GM12891 (cell line): ENCODE measurements around the gene MDH1.
"Not testable (repeated sequence)": the region's sequence is repeated elsewhere in the genome, so short reads cannot be mapped to it uniquely, and the experiment has no call there.

ENCODE experiments used
- DNase-seq: peaks from one replicate; pipeline ENCODE4 v3.0.0; 2011; ENCODE audit warnings: low spot score; ENCODE audit not compliant: insufficient read length
- FAIRE-seq: peaks from 2 replicates; lab custom pipeline; 2011; peaks lifted over from hg19 to GRCh38; lab: Jason Lieb, UNC
- PAX5 ChIP-seq: IDR thresholded peaks from 2 replicates; pipeline ENCODE4 v1.6.1; 2011; ENCODE audit warnings: low read length, moderate library complexity, mild to moderate bottlenecking; ENCODE audit not compliant: insufficient read depth, severe bottlenecking
- POLR2A ChIP-seq: IDR thresholded peaks from 2 replicates; pipeline ENCODE4 v1.6.1; 2011; ENCODE audit warnings: low read depth, low read length, control low read depth
- POLR2AphosphoS5 ChIP-seq: IDR thresholded peaks from 2 replicates; pipeline ENCODE4 v1.6.1; 2011; ENCODE audit warnings: low read depth, low read length, control low read depth
- POU2F2 ChIP-seq: IDR thresholded peaks from 2 replicates; pipeline ENCODE4 v1.6.1; 2011; ENCODE audit warnings: low read depth, mild to moderate bottlenecking, control low read depth, low read length, moderate library complexity
- SPI1 ChIP-seq: IDR thresholded peaks from 2 replicates; pipeline ENCODE4 v1.6.1; 2011; ENCODE audit warnings: low read depth, low read length, control low read depth
- TAF1 ChIP-seq: IDR thresholded peaks from 2 replicates; pipeline ENCODE4 v1.6.1; 2011; ENCODE audit warnings: low read depth, low read length, control low read depth

Gene MDH1

DNA sequence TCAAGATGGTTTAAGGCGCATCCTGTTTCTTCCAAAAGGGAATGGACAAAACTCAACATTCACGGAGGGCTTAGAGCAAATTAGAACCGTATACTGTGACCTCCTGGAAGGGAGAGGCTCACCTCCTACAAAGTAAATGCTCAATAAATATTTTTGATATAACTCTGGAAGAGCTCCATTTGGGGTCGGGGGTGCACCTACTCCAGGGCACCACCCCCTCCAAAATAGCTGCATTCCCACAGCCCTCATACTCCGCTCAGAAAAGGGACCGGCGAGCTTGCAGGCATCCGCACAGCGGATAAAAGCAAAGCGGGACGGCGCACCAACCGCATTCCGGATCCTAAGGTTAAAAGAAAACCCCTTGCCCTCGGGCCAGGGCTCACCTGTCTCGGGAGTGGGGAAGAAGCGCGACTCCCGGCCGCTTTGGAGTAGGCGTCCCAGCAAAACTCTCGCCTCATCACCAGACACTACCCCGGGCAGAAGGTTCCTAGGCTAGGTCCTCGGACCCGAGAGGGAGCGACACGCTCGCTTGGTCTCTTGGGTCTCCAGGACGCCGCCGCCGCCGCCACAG is 864 bp upstream of the MDH1 start:
- no peak for DNase-seq
- FAIRE-seq = no peak
- TF ChIP-seq PAX5 (no peak), TAF1 (no peak), POU2F2 (no peak), POLR2AphosphoS5 (no peak), SPI1 (no peak), POLR2A (no peak)

DNA sequence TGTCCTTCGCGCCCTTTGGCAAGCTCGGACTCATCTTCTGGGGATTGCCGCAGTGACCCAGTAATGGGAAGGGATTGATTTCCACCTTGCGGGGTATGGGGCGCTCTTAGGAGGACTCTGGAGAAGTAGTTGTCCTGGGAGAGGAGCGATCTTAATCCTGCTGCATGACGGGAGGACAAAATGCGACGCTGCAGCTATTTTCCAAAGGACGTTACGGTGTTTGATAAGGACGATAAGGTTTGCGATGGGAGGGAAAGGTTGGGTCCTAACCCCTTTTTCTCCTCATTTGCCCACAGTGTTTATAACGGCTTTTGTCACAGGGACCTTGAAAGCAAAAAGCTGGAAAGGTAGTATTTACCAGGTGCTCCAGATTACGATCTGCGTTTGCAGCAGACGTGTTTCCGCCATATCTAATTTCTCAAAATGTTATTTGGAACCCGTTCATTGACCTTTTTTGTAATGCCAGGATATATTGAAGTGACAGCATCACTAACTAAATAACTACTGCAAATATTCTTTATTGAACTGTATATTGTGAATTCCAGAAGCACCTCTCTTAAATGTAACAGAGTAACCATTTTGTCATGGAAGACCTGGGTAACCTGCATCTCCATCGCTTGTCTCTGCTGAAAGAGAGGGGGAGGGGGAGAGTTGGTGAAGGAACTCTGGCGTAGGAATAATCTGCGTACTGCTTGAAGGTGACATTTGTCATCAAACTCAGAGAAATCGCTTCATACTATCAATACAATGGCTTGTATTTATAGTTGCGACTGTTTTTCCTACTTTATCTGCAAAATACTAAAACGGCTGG is 590 bp downstream of the MDH1 start:
- TF ChIP-seq POLR2A (no peak), TAF1 (no peak), SPI1 (no peak), PAX5 (no peak)
- FAIRE-seq (no peak), DNase-seq (no peak)

DNA sequence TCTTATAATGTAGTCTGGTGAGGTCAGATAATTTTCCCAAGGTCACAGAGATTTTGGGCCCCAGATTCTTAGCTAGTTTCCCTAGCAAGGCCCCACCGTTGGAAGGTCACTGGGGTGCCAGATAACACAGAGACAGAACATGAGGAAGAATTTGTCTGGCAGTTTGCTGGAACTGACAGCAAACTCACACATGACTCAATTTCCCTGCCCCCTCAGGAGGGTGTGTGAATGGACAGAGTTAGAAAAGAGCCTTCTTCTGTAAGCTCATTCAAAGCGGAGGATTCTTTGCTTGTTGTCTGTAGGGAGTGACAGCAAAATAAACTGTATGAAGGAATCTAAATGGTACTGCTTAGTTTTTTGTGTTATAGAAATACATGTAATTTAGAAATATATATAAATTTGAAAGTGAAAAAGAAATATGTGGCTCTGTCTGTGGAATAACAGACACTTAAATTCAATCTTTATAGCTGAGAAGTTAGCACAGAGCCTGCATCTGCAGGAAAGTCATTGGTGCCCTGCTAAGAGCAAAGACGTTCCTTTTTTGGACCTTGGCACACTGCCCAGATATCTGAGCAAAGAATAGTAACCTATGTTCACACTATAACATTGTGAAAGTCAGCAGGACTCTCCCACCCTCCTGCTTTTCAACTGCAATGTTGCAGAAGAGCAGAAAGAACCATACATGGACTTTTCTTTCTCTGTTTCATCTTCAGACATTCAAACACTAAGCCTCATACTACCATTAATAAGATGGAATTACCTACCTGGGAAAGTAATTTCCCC is 2.1 kb downstream of the MDH1 start:
- no peak for TF ChIP-seq TAF1
- TF ChIP-seq POU2F2 = no peak
- FAIRE-seq = no peak
- no peak for DNase-seq

DNA sequence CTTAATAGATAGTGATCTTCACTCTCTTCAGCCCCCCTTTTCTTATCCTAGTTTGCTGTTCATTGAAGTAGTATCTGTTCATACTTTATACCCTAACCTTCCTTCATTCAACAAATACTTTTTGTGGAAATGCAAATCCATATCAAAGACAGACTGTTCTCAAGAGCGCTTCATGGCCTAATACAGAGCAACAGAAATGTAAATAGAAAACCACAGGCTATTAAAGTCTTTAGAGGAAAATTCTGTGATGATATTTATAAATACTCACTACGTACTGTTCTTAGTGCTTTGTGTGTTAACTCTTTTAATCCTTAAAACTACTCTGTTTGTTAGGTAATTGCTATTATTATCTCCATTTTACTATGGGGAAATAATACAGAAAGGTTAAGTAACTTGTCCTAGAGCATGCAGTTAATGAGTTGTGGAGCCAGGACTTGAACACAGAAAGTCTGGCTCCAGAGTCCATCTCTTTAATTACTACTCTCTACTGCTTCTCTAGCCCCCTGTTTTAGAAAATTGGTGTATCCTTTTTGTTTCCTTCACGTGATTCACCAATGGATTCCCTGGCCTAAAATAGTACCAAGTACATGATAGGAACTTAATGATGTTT is 2.9 kb downstream of the MDH1 start:
- DNase-seq = no peak
- FAIRE-seq = no peak
- TF ChIP-seq POLR2A = no peak
- no peak for TF ChIP-seq POLR2AphosphoS5
- TF ChIP-seq PAX5 = no peak
- no peak for TF ChIP-seq TAF1
- TF ChIP-seq POU2F2 = no peak
- no peak for TF ChIP-seq SPI1

DNA sequence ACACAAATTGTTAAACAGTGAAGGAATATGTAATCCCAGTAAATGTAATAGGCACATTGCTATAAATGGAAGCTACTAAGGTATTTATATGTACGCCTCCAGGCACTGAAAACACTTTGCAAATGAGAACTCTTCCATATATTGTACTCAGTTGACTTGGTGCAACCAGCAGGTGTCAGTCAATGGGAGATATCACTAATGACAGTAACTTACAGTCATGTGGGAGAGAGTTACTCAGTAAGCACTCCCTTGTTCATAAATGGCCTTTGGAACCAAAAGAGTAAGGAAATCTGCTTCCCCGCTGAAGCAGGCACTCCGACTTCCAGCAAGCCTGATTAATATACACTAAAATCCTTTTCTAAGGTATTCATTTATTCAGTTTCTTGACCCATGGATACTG is 5.9 kb downstream of the MDH1 start:
- FAIRE-seq (no peak), DNase-seq (no peak)
- no peak for TF ChIP-seq SPI1
- no peak for TF ChIP-seq PAX5
- TF ChIP-seq POU2F2 = no peak
- TF ChIP-seq POLR2AphosphoS5 = no peak
- TF ChIP-seq POLR2A = no peak
- TF ChIP-seq TAF1 = no peak

GRCh38 chr2:63596401-63596883 is 7.7 kb downstream of the MDH1 start:
- TF ChIP-seq POU2F2 = no peak
- TF ChIP-seq POLR2A = no peak
- TF ChIP-seq PAX5 = no peak
- TF ChIP-seq POLR2AphosphoS5 = no peak
- TF ChIP-seq TAF1 = no peak
- no peak for TF ChIP-seq SPI1
- FAIRE-seq = no peak
- DNase-seq = no peak

DNA sequence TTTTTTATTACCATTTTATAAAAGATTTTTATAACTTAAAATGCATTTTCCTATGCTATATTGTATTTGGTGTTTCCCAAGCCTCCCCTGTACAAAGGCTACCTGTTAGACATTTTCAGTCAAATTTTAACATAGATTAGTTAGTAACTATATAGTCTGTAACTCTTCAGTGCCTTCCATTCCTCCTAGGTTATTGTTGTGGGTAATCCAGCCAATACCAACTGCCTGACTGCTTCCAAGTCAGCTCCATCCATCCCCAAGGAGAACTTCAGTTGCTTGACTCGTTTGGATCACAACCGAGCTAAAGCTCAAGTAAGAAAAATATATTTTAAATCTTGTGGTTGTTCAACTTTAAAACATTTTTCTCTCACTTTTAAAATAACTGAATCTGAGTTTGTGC is 10.2 kb downstream of the MDH1 start:
- DNase-seq (no peak), FAIRE-seq (no peak)
- TF ChIP-seq POU2F2 = no peak
- TF ChIP-seq POLR2A = no peak

DNA sequence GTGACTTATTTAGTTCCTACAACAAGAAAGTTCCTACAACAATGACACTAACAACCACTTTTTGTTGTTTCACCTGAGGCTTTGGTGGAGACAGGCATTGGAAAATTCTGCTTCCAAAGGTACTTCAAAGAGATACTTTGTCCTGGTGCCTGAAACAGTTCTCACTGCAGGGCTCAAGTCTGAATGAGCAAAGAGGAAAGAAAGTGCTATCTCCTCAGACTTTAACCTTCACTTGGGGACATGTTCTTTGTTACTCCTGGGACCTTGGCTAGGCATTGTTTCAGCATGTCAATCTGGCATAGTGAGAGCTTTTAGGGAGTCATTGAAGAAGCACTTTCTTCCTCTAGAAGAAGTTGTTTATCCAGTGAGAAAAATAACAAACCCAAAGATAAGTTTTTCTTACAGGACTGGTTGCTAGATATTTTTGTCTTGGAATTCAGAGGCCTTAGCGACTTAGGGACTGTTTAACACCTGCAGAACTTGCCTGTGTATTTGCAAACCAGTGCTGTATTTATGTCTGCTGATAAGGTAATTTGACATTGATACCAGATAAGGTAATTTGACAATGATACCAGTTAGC is 12.2 kb downstream of the MDH1 start:
- TF ChIP-seq POU2F2 (no peak), PAX5 (no peak), SPI1 (no peak), POLR2A (no peak), POLR2AphosphoS5 (no peak), TAF1 (no peak)
- DNase-seq (no peak), FAIRE-seq (no peak)

DNA sequence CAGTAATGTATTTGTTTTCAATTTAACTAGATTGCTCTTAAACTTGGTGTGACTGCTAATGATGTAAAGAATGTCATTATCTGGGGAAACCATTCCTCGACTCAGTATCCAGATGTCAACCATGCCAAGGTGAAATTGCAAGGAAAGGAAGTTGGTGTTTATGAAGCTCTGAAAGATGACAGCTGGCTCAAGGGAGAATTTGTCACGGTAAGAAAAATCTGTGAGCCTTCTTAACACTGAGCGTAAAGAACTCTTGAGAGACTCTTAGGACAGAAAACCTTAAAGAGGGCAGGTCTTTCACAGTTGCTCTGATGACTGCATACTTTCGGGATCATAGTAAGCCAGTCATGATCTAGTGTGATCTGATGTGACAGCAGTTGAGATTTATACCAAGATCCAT is 15.9 kb downstream of the MDH1 start:
- TF ChIP-seq POLR2A = no peak
- TF ChIP-seq POU2F2 = no peak
- no peak for TF ChIP-seq POLR2AphosphoS5
- no peak for TF ChIP-seq PAX5
- no peak for TF ChIP-seq TAF1
- TF ChIP-seq SPI1 = no peak
- FAIRE-seq (no peak), DNase-seq (no peak)

DNA sequence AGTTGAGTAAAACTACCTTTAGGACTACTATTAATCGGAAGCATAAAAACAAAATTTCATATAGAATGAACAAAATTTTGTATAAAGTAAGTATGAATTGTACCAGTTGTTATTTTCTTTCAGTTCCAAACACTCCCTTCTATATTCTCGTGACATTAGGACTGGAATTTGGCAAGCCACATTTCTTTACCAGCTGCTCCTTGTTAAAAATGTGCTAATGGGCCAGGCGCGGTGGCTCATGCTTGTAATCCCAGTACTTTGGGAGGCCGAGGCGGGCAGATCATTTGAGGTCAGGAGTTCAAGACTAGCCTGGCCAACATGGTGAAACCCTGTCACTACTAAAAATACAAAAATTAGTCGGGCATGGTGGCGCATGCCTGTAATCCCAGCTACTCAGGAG is 20.1 kb downstream of the MDH1 start:
- not testable (repeated sequence) for DNase-seq, FAIRE-seq
